Fibroblast of lung (primary cell): ENCODE results near the gene RAB40B.

Experiments used
- EZH2 ChIP-seq: IDR thresholded peaks from 2 replicates; pipeline ENCODE4 v1.5.1; 2012; ENCODE audit warnings: low read length, control low read depth, mild to moderate bottlenecking; ENCODE audit errors: missing control alignments
- TF ChIP-seq, protein P1 (sequence below), 2 donors: IDR thresholded peaks in 1 of 2; conservative IDR thresholded peaks in 1 of 2; 1 replicate in 1 of 2; 2 replicates in 1 of 2; pipeline ENCODE4 v1.5.1; 2011 to 2012; ENCODE audit warnings: low read length in 2 of 2, control low read depth in 1 of 2, inconsistent platforms in 1 of 2, low read depth in 1 of 2, mild to moderate bottlenecking in 1 of 2

GRCh38 chr17:82679586-82680465 lies 18.7 kb downstream of the RAB40B start:
- TF ChIP-seq, protein P1, sequence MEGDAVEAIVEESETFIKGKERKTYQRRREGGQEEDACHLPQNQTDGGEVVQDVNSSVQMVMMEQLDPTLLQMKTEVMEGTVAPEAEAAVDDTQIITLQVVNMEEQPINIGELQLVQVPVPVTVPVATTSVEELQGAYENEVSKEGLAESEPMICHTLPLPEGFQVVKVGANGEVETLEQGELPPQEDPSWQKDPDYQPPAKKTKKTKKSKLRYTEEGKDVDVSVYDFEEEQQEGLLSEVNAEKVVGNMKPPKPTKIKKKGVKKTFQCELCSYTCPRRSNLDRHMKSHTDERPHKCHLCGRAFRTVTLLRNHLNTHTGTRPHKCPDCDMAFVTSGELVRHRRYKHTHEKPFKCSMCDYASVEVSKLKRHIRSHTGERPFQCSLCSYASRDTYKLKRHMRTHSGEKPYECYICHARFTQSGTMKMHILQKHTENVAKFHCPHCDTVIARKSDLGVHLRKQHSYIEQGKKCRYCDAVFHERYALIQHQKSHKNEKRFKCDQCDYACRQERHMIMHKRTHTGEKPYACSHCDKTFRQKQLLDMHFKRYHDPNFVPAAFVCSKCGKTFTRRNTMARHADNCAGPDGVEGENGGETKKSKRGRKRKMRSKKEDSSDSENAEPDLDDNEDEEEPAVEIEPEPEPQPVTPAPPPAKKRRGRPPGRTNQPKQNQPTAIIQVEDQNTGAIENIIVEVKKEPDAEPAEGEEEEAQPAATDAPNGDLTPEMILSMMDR (conservative IDR thresholded peaks at IDR 0.05 in 1 of 2, IDR thresholded peaks at IDR 0.05 in 1 of 2; ENCODE audit: low read depth in 1 of 2, low read length in 2 of 2), result no peak
- no peak for TF ChIP-seq EZH2
